A673 (cell line): Measurements from ENCODE around the gene CARD18.

Source experiments
- EZH2 ChIP-seq: fragments of 200-600 bp; sonication (generic); IDR thresholded peaks from 2 replicates; pipeline ENCODE4 v1.6.1; 2017; ENCODE audit warnings: borderline replicate concordance, low read depth, mild to moderate bottlenecking, mixed read lengths, antibody characterized with exemption, low read length; ENCODE audit not compliant: poor library complexity, severe bottlenecking
- TF ChIP-seq, protein P1 (sequence below): fragments of 300-800, 200-600 bp; sonication (generic); conservative IDR thresholded peaks from 2 replicates; pipeline ENCODE4 v1.5.1; 2017; ENCODE audit warnings: low read depth, mild to moderate bottlenecking, antibody characterized with exemption, low read length, moderate library complexity, mixed read lengths

DNA sequence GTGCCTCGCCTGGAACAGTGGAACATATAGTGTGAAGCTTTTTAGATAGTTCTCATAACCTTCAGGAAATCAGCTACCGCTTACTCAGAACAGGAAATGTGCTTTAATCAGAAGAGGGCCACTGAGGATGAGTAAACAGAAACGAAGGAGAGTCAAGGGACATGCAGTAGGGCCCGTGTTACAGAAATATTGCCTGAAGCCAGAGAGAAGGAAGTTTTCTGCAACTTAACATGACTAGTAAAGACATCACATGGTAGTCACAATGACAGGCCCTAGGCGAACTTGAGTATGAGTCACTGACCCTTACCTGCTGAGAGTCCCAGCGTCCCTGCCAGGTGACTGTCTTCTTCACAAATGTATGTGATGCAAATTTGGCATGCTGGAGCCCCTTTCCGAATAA lies 39.4 kb downstream of the CARD18 start:
- TF ChIP-seq, protein P1, sequence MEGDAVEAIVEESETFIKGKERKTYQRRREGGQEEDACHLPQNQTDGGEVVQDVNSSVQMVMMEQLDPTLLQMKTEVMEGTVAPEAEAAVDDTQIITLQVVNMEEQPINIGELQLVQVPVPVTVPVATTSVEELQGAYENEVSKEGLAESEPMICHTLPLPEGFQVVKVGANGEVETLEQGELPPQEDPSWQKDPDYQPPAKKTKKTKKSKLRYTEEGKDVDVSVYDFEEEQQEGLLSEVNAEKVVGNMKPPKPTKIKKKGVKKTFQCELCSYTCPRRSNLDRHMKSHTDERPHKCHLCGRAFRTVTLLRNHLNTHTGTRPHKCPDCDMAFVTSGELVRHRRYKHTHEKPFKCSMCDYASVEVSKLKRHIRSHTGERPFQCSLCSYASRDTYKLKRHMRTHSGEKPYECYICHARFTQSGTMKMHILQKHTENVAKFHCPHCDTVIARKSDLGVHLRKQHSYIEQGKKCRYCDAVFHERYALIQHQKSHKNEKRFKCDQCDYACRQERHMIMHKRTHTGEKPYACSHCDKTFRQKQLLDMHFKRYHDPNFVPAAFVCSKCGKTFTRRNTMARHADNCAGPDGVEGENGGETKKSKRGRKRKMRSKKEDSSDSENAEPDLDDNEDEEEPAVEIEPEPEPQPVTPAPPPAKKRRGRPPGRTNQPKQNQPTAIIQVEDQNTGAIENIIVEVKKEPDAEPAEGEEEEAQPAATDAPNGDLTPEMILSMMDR: no peak
- no peak for TF ChIP-seq EZH2
